Left ventricle myocardium inferior (tissue), 1 donor: ENCODE data around the gene LAPTM5. TPM values are rescaled to one million over a fixed set of nuclear protein-coding genes. Genes with fewer than 3 reads are reported as not detected.

Experiments used
- DNase-seq: peaks from one replicate; pipeline ENCODE4 v3.0.0-alpha.2; 2020
- H3K27ac ChIP-seq: fragments of 200-600 bp; replicated peaks from 2 replicates; pipeline ENCODE4 v1.8.0; 2021
- H3K27me3 ChIP-seq: fragments of 200-600 bp; 2 replicates; pipeline ENCODE4 v1.8.0; 2021; ENCODE audit warnings: low read depth
- H3K36me3 ChIP-seq: fragments of 200-600 bp; 2 replicates; pipeline ENCODE4 v1.8.0; 2021
- H3K4me1 ChIP-seq: fragments of 200-600 bp; 2 replicates; pipeline ENCODE4 v1.8.0; 2021
- H3K4me3 ChIP-seq: fragments of 200-600 bp; 2 replicates; pipeline ENCODE4 v1.8.0; 2021; ENCODE audit warnings: mild to moderate bottlenecking, moderate library complexity
- H3K9me3 ChIP-seq: fragments of 200-600 bp; replicated peaks from 2 replicates; pipeline ENCODE4 v1.8.0; 2021
- intact Hi-C: fragments of 100-400 bp; cut with micrococcal nuclease; formaldehyde crosslinking; loops from one replicate; pipeline ENCODE4 v1.11.0; 2022
- total RNA-seq: library from RNA; stranded (reverse); fragmentation: NEBNext Ultra II Directional; extraction: Animal tissue kit (Norgen Biotek cat#: 25700); gene quantifications from one replicate; pipeline ENCODE4 v1.2.1, GENCODE V29; 2021
- TF ChIP-seq, protein P1 (sequence below): fragments of 200-600 bp; IDR thresholded peaks from 2 replicates; pipeline ENCODE4 v1.8.0; 2021; ENCODE audit warnings: antibody characterized with exemption, mild to moderate bottlenecking, borderline replicate concordance
- donor health status: DM: no; HTN: yes; CAD: no; lungs with severe emphysema.

LAPTM5 gene
- total RNA-seq, 1 donor from 2014 or later, result 18.8 TPM

- Histone ChIP-seq H3K27me3 (peaks cover 12% of the 10 kb centered on the region), H3K4me3 (no peak overlapping the region), H3K9me3 (no peaks in the 10 kb centered on the region), H3K27ac (no peak overlapping the region), H3K36me3 (no peaks in the 10 kb centered on the region), H3K4me1 (peaks cover under 1% of the 10 kb centered on the region)
- intact Hi-C loops, result no loop called here
- DNase-seq, result no peak
- TF ChIP-seq, protein P1, sequence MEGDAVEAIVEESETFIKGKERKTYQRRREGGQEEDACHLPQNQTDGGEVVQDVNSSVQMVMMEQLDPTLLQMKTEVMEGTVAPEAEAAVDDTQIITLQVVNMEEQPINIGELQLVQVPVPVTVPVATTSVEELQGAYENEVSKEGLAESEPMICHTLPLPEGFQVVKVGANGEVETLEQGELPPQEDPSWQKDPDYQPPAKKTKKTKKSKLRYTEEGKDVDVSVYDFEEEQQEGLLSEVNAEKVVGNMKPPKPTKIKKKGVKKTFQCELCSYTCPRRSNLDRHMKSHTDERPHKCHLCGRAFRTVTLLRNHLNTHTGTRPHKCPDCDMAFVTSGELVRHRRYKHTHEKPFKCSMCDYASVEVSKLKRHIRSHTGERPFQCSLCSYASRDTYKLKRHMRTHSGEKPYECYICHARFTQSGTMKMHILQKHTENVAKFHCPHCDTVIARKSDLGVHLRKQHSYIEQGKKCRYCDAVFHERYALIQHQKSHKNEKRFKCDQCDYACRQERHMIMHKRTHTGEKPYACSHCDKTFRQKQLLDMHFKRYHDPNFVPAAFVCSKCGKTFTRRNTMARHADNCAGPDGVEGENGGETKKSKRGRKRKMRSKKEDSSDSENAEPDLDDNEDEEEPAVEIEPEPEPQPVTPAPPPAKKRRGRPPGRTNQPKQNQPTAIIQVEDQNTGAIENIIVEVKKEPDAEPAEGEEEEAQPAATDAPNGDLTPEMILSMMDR, result no peak
Observed at GRCh38 chr1:30740251-30741238, 17.0 kb downstream of the LAPTM5 start.

DNA sequence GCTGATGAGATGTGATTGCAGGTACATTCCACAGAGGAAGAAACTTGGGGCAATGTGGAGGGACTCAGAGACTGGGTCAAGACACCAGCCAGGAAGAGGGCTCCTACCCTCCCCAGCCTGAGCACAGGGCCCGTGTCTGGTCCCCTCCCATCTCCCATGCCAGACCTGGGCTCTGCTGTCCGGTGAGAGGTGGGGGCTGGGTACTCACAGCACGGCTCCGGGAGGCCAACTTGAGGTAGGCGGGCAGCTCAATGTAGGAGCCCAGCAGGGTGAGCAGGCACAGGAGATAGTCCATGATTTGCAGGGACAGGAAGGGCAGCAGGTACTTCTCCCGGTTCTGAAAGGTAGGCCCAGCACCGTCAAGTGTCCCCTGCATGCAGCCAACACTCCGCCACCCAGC is 18.0 kb downstream of the LAPTM5 start:
- Histone ChIP-seq H3K4me1 (peaks cover 7% of the 10 kb centered on the region), H3K36me3 (no peaks in the 10 kb centered on the region), H3K4me3 (no peak overlapping the region), H3K27me3 (peaks cover 12% of the 10 kb centered on the region), H3K9me3 (no peaks in the 10 kb centered on the region), H3K27ac (no peak overlapping the region)
- intact Hi-C loops, result no loop called here
- no peak for DNase-seq
- TF ChIP-seq, protein P1, result no peak

GRCh38 chr1:30738715-30739559 is 18.6 kb downstream of the LAPTM5 start:
- DNase-seq, result no peak
- TF ChIP-seq, protein P1, result no peak
- Histone ChIP-seq H3K4me3 (no peak overlapping the region), H3K9me3 (no peaks in the 10 kb centered on the region), H3K27me3 (peaks cover 12% of the 10 kb centered on the region), H3K4me1 (peaks cover 7% of the 10 kb centered on the region), H3K36me3 (no peaks in the 10 kb centered on the region), H3K27ac (no peak overlapping the region)
- intact Hi-C loops, result no loop called here

DNA sequence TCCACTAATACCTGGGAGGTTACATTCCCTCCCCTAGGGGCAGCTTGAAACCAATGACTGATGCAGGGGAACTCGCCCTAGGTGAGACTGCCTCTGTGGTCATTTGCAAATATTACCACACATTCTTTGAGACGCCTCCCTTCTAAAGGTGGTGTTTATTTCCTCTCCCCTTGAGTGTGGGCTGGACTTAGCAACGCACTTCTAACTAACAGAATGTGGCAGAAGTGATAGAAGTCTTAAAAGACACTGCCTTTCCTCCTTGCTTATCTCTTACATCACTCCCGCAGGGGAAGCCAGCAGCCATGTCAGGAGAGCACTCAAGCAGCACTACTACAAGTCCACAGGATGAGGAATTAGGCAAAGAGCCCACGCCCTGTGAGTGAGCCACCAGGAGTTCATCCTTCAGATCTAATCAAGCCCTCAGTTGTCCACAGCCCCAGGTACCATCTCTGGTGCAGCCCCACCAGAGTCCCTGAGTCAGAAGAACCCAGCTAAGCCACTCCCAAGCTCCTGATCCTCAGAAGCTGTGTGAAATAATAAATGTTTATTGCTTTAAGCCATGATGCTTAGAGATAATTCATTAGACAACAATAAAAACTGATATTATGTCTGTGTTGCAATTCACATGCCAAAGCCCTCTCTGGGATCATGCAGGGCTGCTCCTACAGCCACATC is 19.4 kb downstream of the LAPTM5 start:
- no peak for DNase-seq
- Histone ChIP-seq H3K27me3 (peaks cover 12% of the 10 kb centered on the region), H3K27ac (no peak overlapping the region), H3K4me3 (no peak overlapping the region), H3K36me3 (no peaks in the 10 kb centered on the region), H3K9me3 (no peaks in the 10 kb centered on the region), H3K4me1 (peaks cover 7% of the 10 kb centered on the region)
- intact Hi-C loops, result no loop called here
- TF ChIP-seq, protein P1, result no peak

GRCh38 chr1:30737357-30738039 is 20.1 kb downstream of the LAPTM5 start:
- no peaks in the 10 kb centered on the region for H3K36me3 ChIP-seq
- TF ChIP-seq, protein P1, result no peak
- H3K27me3 ChIP-seq, result peaks cover 12% of the 10 kb centered on the region
- no peak overlapping the region for H3K4me3 ChIP-seq
- intact Hi-C loops, result no loop called here
- DNase-seq, result no peak
- H3K4me1 ChIP-seq, result peaks cover 7% of the 10 kb centered on the region
- H3K9me3 ChIP-seq, result no peaks in the 10 kb centered on the region
- H3K27ac ChIP-seq, result no peak overlapping the region
